Smooth muscle cell (in vitro differentiated cells): ENCODE results near the gene HOXC4. TPM values are rescaled to one million over a fixed set of nuclear protein-coding genes. Genes with fewer than 3 reads are reported as not detected.
"Not testable (repeated sequence)": the region's sequence is repeated elsewhere in the genome, so short reads cannot be mapped to it uniquely, and the experiment has no call there.

Experiments
- DNase-seq: peaks from one replicate; lab custom pipeline; 2025; ENCODE audit not compliant: unreplicated experiment; lab: John Stamatoyannopoulos, UW
- H2AFZ ChIP-seq: fragments of 200-600 bp; sonication (generic); 2 replicates; pipeline ENCODE4 v1.6.0; 2016; ENCODE audit warnings: antibody characterized with exemption, low read depth, mild to moderate bottlenecking
- H3F3A ChIP-seq: fragments of 200-600 bp; sonication (generic); 2 replicates; pipeline ENCODE4 v1.6.0; 2017; ENCODE audit warnings: antibody characterized with exemption, low read depth
- H3K27ac ChIP-seq: fragments of 200-600 bp; sonication (generic); 2 replicates; pipeline ENCODE4 v1.5.1; 2016; ENCODE audit warnings: low read depth, mild to moderate bottlenecking
- H3K27me3 ChIP-seq: fragments of 200-600 bp; sonication (generic); 2 replicates; pipeline ENCODE4 v1.6.1; 2016; ENCODE audit warnings: low read depth, mild to moderate bottlenecking
- H3K36me3 ChIP-seq: fragments of 200-600 bp; sonication (generic); 2 replicates; pipeline ENCODE4 v1.5.1; 2016; ENCODE audit warnings: low read depth
- H3K4me1 ChIP-seq: fragments of 200-600 bp; sonication (generic); 2 replicates; pipeline ENCODE4 v1.5.1; 2016; ENCODE audit warnings: low read depth
- H3K4me2 ChIP-seq: fragments of 200-600 bp; sonication (generic); 2 replicates; pipeline ENCODE4 v1.6.0; 2016; ENCODE audit warnings: mild to moderate bottlenecking
- H3K4me3 ChIP-seq: fragments of 200-600 bp; sonication (generic); 2 replicates; pipeline ENCODE4 v1.5.1; 2016; ENCODE audit warnings: mild to moderate bottlenecking
- H3K79me2 ChIP-seq: fragments of 200-600 bp; sonication (generic); 2 replicates; pipeline ENCODE4 v1.6.0; 2016; ENCODE audit warnings: low read depth, mild to moderate bottlenecking
- H3K9ac ChIP-seq: fragments of 200-600 bp; sonication (generic); 2 replicates; pipeline ENCODE4 v1.6.0; 2016; ENCODE audit warnings: low read depth
- H3K9me3 ChIP-seq: fragments of 200-600 bp; sonication (generic); replicated peaks from 2 replicates; pipeline ENCODE4 v1.5.1; 2016; ENCODE audit warnings: low read depth
- H4K20me1 ChIP-seq: fragments of 200-600 bp; sonication (generic); 2 replicates; pipeline ENCODE4 v1.6.0; 2016; ENCODE audit warnings: low read depth
- CTCF ChIP-seq: fragments of 200-600 bp; sonication (generic); IDR thresholded peaks from 2 replicates; pipeline ENCODE4 v1.5.1; 2017; ENCODE audit warnings: borderline replicate concordance, mild to moderate bottlenecking, antibody characterized with exemption; ENCODE audit not compliant: insufficient read depth, poor library complexity, severe bottlenecking
- WGBS: methylation state at CpG from one replicate; pipeline ENCODE4 v1.1.7; 2016; ENCODE audit warnings: low lambda C conversion rate; 5-methylcytosine and 5-hydroxymethylcytosine counted together
- polyA plus RNA-seq: library from polyadenylated mRNA; unstranded; fragments of >200 nt; fragmentation: Nextera tagmentation; extraction: Ambion mirVana; gene quantifications from 2 replicates; pipeline ENCODE4 v1.2.1, GENCODE V29; 2016
- total RNA-seq: library from RNA; depleted of rRNA; stranded (reverse); fragments of >200 nt; gene quantifications from 2 replicates; pipeline ENCODE4 v1.2.3, GENCODE V29; 2014

The HOXC4 gene
- total and polyA plus RNA-seq, 2 experiments from 2014 or later, result 0.49 to 1.2 TPM

DNA sequence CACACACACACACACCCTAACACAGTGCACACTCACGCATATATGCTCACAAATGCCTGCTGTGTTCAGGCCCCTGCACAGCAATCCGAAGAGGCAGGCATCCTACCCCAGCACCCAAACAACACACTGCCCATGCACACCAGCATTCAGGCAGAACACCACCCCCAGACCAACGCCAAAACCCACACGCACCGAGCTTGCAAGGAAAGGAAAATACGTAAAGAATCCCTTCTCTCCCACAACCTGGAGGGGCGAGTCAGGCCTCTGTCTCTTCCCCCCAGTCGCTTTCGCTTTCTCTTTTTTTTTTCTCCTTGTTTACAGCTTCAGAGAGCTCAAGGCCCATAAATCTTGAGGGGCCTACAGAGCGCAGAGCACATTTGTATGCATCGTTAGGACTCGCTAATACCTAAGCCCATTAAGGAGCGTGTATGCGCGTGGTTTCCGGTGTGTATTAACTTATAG lies 27.4 kb downstream of the HOXC4 start:
- H3F3A ChIP-seq, H3K9ac ChIP-seq, H3K4me1 ChIP-seq, H4K20me1 ChIP-seq, H3K27ac ChIP-seq, H2AFZ ChIP-seq, H3K9me3 ChIP-seq, DNase-seq, H3K79me2 ChIP-seq, H3K36me3 ChIP-seq: not testable (repeated sequence)
- peak overlapping the region; percentile 17 for H3K4me3 ChIP-seq
- H3K27me3 ChIP-seq, result peaks cover 97% of the 10 kb centered on the region
- WGBS, result 12% methylated on average over 16 of the region's 16 CpGs
- peak overlapping the region; percentile 35 for H3K4me2 ChIP-seq

DNA sequence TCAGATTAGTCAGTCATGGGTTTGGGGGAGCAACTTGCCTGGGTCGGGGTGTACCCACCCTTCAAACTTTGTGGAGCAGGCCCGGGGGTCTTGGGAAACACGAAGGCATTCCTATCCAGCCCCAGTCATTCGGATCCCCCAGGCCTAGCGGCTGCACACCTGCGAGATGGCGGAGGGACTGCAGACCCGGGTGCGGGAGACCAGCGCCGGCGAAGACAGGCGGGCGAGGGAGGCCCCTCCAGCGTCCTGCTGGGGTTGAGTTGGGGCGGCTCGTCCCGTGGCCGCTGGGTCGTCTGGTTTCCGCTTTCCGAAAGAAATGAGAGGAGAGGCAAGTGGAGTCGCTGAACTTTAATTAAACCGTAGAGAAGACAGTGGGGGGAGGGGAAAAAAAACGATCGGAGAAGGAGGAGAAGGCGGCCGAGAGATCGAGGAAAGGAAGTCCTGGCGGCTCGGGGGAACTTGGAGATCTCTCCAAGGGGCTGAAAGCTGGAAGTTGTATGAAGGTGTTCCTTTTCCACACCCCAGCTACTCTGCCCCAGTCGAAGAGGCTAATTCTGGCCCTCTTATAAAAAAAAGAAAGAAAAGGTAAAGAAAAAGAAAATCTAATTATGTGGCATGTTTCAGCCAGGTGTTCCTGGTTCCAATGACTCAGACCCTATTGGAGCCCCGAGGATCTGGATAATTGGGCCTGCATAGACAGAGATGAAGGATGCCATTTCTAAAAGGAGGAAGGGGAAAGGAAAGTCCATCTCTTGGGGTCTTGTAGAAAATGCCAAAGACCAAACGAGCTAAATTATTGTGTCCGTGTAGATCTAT lies 28.2 kb downstream of the HOXC4 start:
- not testable (repeated sequence) for H3K27ac ChIP-seq, H3K9me3 ChIP-seq, H3F3A ChIP-seq, H2AFZ ChIP-seq, H3K36me3 ChIP-seq, DNase-seq, H3K79me2 ChIP-seq, H4K20me1 ChIP-seq, H3K4me1 ChIP-seq, H3K9ac ChIP-seq, H3K4me3 ChIP-seq
- Histone ChIP-seq H3K4me2 (peak overlapping the region; percentile 48), H3K27me3 (peaks cover 97% of the 10 kb centered on the region)
- 4% methylated on average over 33 of the region's 35 CpGs for WGBS

GRCh38 chr12:54082397-54082892 lies 28.8 kb downstream of the HOXC4 start:
- no peaks in the 10 kb centered on the region for H3K4me1 ChIP-seq
- H3K9ac ChIP-seq, result no peak overlapping the region
- H2AFZ ChIP-seq, result no peak overlapping the region
- H3K9me3 ChIP-seq, result no peaks in the 10 kb centered on the region
- H3F3A ChIP-seq, result no peaks in the 10 kb centered on the region
- no peak overlapping the region for H3K4me3 ChIP-seq
- H3K27me3 ChIP-seq, result peaks cover 97% of the 10 kb centered on the region
- DNase-seq, result no peak
- H4K20me1 ChIP-seq, result no peaks in the 10 kb centered on the region
- no peak overlapping the region for H3K27ac ChIP-seq
- WGBS, result 3% methylated on average over 17 of the region's 36 CpGs
- H3K36me3 ChIP-seq, result no peaks in the 10 kb centered on the region
- no peaks in the 10 kb centered on the region for H3K79me2 ChIP-seq
- TF ChIP-seq CTCF, result no peak
- peak overlapping the region; percentile 48 for H3K4me2 ChIP-seq

GRCh38 chr12:54088011-54088410 lies 34.4 kb downstream of the HOXC4 start:
- H3K27me3 ChIP-seq, result peaks cover 96% of the 10 kb centered on the region
- H3K4me3 ChIP-seq, H3F3A ChIP-seq, H4K20me1 ChIP-seq, H3K4me1 ChIP-seq, H2AFZ ChIP-seq, H3K9ac ChIP-seq, DNase-seq, H3K4me2 ChIP-seq, H3K36me3 ChIP-seq, H3K9me3 ChIP-seq, H3K79me2 ChIP-seq, H3K27ac ChIP-seq: not testable (repeated sequence)

GRCh38 chr12:54089465-54089864 lies 35.8 kb downstream of the HOXC4 start:
- not testable (repeated sequence) for H3K27ac ChIP-seq, H3K79me2 ChIP-seq, H3K4me2 ChIP-seq, H4K20me1 ChIP-seq, H2AFZ ChIP-seq, H3K36me3 ChIP-seq, DNase-seq, H3K9me3 ChIP-seq, H3K4me3 ChIP-seq, H3F3A ChIP-seq, H3K4me1 ChIP-seq, H3K9ac ChIP-seq
- 73% methylated on average over 6 of the region's 6 CpGs for WGBS
- H3K27me3 ChIP-seq, result peaks cover 96% of the 10 kb centered on the region

GRCh38 chr12:54090312-54090711 lies 36.7 kb downstream of the HOXC4 start:
- not testable (repeated sequence) for H3K4me2 ChIP-seq, DNase-seq, H3K9me3 ChIP-seq, H3F3A ChIP-seq, H3K79me2 ChIP-seq, H3K4me3 ChIP-seq, H3K36me3 ChIP-seq, H3K4me1 ChIP-seq, H2AFZ ChIP-seq, H3K9ac ChIP-seq, H3K27ac ChIP-seq, H4K20me1 ChIP-seq
- H3K27me3 ChIP-seq, result peaks cover 91% of the 10 kb centered on the region
- 2% methylated on average over 21 of the region's 37 CpGs for WGBS

DNA sequence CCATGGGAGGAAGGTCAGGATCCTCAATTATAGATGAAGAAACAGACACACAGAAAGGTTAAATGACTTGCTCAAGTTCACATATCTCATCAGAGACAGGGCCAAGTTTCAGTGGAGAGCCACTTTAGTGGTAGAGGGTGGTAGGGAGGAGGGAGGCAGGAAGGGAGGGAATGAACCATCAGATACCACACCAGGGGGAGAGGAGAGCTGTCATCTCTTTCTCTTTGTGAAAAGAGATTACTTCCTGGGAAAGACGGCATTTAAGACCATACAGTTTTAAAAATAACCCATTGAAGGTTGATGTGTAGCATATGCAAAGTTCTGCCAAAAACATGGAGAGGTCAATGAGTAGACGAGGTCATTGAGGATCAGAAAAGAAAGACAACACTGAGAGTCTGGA lies 39.3 kb downstream of the HOXC4 start:
- not testable (repeated sequence) for DNase-seq, H3K36me3 ChIP-seq, H3K4me2 ChIP-seq, H3K9me3 ChIP-seq, H3K4me1 ChIP-seq, H3K4me3 ChIP-seq, H2AFZ ChIP-seq, H3K27ac ChIP-seq, H3F3A ChIP-seq, H3K79me2 ChIP-seq, H3K9ac ChIP-seq, H4K20me1 ChIP-seq
- H3K27me3 ChIP-seq, result peaks cover 82% of the 10 kb centered on the region
- WGBS, result 49% methylated on average over 2 of the region's 2 CpGs

DNA sequence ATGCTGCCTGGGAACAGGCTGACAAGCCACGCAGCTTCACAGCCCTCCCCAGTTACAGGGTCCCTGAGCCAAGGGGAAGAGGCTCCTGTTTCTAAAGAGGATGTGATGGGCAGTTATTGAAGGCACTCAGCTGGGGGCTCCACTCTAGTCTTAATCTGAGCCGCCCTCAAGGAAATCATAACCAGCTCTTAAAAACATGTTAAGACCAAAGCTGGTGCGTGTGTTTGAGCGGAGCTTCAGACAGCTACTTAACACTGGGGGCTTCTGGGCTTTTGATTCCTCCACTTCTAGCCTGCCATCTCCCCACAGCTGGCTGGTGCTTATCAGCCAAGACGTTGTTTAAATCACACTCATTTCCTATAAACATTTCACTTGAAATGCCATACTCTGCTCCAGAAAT lies 42.3 kb downstream of the HOXC4 start:
- H2AFZ ChIP-seq, H3K4me1 ChIP-seq, H3K4me3 ChIP-seq, H3K4me2 ChIP-seq, H3K9ac ChIP-seq, H3K9me3 ChIP-seq, DNase-seq, H3K36me3 ChIP-seq, H3K79me2 ChIP-seq, H3K27ac ChIP-seq, H4K20me1 ChIP-seq, H3F3A ChIP-seq: not testable (repeated sequence)
- WGBS, result 58% methylated on average over 5 of the region's 5 CpGs
- H3K27me3 ChIP-seq, result peaks cover 71% of the 10 kb centered on the region
